HepG2 (cell line): ENCODE results near the gene KLHL11. TPM values are rescaled to one million over a fixed set of nuclear protein-coding genes. Genes with fewer than 3 reads are reported as not detected.
A peak's percentile ranks its signal among the peaks of the same experiment; 100 is the strongest.

Experiments
- ZNF274 ChIP-seq: sonication (generic); formaldehyde crosslinking; IDR thresholded peaks from 2 replicates; pipeline ENCODE4 v1.5.1; 2020; ENCODE audit warnings: mild to moderate bottlenecking, missing genetic modification reagents
- polyA plus RNA-seq, 8 experiments: library from polyadenylated mRNA; depleted of rRNA in 3 of 8; stranded (reverse) in 7 of 8; unstranded in 1 of 8; fragments of >200 nt; fragmentation: Illumina TruSeq in 4 of 8; extraction: Trizol in 4 of 8; gene quantifications; 2 replicates each; pipeline versions ENCODE4 v1.2.1 to v1.2.3, GENCODE V29; 2011 to 2016; ENCODE audit warnings: low read depth in 4 of 8, missing spikeins in 1 of 8, mixed read lengths in 1 of 8; ENCODE audit not compliant: insufficient read depth in 1 of 8
- total RNA-seq, 5 experiments: library from RNA; depleted of rRNA; stranded (reverse); fragments of >200 nt; fragmentation: Illumina TruSeq; extraction: Trizol; gene quantifications; 2 replicates each; pipeline ENCODE4 v1.2.3, GENCODE V29; 2016; ENCODE audit warnings: low read depth in 1 of 5
- TF ChIP-seq, protein P1 (sequence below), 2 experiments: fragments of 450-650 bp in 1 of 2; sonication (generic) in 1 of 2; formaldehyde crosslinking in 1 of 2; IDR thresholded peaks; 2 replicates each; pipeline versions ENCODE4 v1.6.1 to v1.8.0; 2016 to 2022; ENCODE audit warnings: antibody characterized with exemption in 1 of 2, mild to moderate bottlenecking in 1 of 2, missing genetic modification reagents in 1 of 2

KLHL11 gene
- total and polyA plus RNA-seq, 2 of the 13 experiments (the other 11 are each of a cell fraction or from before 2014, with no cell fraction given): 7.7 to 27.5 TPM

DNA sequence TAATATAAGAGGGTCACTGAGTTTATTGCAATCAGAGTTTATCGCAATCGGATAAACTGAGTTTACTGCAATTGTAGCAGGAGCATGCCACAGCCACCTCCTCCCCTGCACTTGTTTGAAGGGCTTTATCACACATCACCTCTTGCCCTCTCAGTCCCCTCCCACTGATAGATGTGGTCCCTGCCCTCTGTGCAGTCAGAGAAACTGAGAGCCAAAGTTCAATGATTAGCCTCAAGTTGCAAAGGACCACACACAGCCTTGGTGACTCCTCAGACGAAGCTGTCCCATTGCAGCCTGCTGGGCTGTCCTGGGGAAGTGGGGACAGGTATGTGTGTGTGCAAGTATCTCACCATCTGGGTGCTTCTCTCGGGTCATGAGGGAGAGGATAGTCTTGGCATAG lies 39.9 kb upstream of the KLHL11 start (continued):
- TF ChIP-seq, protein P1, sequence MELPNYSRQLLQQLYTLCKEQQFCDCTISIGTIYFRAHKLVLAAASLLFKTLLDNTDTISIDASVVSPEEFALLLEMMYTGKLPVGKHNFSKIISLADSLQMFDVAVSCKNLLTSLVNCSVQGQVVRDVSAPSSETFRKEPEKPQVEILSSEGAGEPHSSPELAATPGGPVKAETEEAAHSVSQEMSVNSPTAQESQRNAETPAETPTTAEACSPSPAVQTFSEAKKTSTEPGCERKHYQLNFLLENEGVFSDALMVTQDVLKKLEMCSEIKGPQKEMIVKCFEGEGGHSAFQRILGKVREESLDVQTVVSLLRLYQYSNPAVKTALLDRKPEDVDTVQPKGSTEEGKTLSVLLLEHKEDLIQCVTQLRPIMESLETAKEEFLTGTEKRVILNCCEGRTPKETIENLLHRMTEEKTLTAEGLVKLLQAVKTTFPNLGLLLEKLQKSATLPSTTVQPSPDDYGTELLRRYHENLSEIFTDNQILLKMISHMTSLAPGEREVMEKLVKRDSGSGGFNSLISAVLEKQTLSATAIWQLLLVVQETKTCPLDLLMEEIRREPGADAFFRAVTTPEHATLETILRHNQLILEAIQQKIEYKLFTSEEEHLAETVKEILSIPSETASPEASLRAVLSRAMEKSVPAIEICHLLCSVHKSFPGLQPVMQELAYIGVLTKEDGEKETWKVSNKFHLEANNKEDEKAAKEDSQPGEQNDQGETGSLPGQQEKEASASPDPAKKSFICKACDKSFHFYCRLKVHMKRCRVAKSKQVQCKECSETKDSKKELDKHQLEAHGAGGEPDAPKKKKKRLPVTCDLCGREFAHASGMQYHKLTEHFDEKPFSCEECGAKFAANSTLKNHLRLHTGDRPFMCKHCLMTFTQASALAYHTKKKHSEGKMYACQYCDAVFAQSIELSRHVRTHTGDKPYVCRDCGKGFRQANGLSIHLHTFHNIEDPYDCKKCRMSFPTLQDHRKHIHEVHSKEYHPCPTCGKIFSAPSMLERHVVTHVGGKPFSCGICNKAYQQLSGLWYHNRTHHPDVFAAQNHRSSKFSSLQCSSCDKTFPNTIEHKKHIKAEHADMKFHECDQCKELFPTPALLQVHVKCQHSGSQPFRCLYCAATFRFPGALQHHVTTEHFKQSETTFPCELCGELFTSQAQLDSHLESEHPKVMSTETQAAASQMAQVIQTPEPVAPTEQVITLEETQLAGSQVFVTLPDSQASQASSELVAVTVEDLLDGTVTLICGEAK (IDR thresholded peaks at IDR 0.05): no peak
- TF ChIP-seq, protein P1 (CRISPR knock-in tag; IDR thresholded peaks at IDR 0.05): 0 out of 2 replicates have a peak, but pooled peaks have one; percentile 16
- TF ChIP-seq ZNF274 (CRISPR knock-in tag): 0 out of 2 replicates have a peak, but pooled peaks have one; percentile 28
